SK-N-MC (cell line): ENCODE results near the gene PCYT2.

ENCODE experiments used
- DNase-seq: peaks from one replicate; pipeline ENCODE4 v3.0.0-alpha.2; 2011; ENCODE audit warnings: low read depth, low spot score
- H3K27ac ChIP-seq: fragments of 200-600 bp; sonication (generic); 2 replicates; pipeline ENCODE4 v1.5.1; 2016; ENCODE audit warnings: mixed run types
- H3K36me3 ChIP-seq: fragments of 200-600 bp; sonication (generic); 2 replicates; pipeline ENCODE4 v1.6.1; 2017; ENCODE audit warnings: antibody characterized with exemption, low read length, mixed read lengths; ENCODE audit not compliant: insufficient read depth
- H3K4me3 ChIP-seq: fragments of 200-600 bp; sonication (generic); 2 replicates; pipeline ENCODE4 v1.5.1; 2016
- H3K9ac ChIP-seq: fragments of 200-600 bp; sonication (generic); 2 replicates; pipeline ENCODE4 v1.8.0; 2017; ENCODE audit warnings: mixed run types, mixed read lengths; ENCODE audit not compliant: insufficient read length
- H3K9me3 ChIP-seq: fragments of 200-600 bp; sonication (generic); 2 replicates; pipeline ENCODE4 v1.6.1; 2017; ENCODE audit warnings: low read depth, mild to moderate bottlenecking, antibody characterized with exemption, low read length, moderate library complexity, mixed read lengths
- EZH2 ChIP-seq: fragments of 200-600 bp; sonication (generic); IDR thresholded peaks from one replicate; pipeline ENCODE4 v1.6.1; 2017; ENCODE audit warnings: antibody characterized with exemption
- FOXP2 ChIP-seq: optimal IDR thresholded peaks from 2 replicates; pipeline ENCODE3; 2011; ENCODE audit warnings: mild to moderate bottlenecking, moderate library complexity; ENCODE audit not compliant: insufficient read depth; ENCODE audit errors: extremely low read length, control extremely low read depth
- POLR2AphosphoS5 ChIP-seq: IDR thresholded peaks from 2 replicates; pipeline ENCODE4 v1.6.1; 2012; ENCODE audit warnings: mild to moderate bottlenecking, low read depth, low read length, borderline replicate concordance

Gene PCYT2

GRCh38 chr17:81931189-81931556 lies 20.0 kb upstream of the PCYT2 start:
- H3K27ac ChIP-seq: no peak overlapping the region
- no peak overlapping the region for H3K4me3 ChIP-seq
- H3K9me3 ChIP-seq: no peaks in the 10 kb centered on the region
- no peak for DNase-seq
- TF ChIP-seq FOXP2 (no peak), EZH2 (no peak), POLR2AphosphoS5 (no peak)
- peaks cover 5% of the 10 kb centered on the region; the same call in 1 of the 2 replicates for H3K36me3 ChIP-seq
- no peak overlapping the region for H3K9ac ChIP-seq

- H3K9ac ChIP-seq: no peak overlapping the region
- peaks cover 5% of the 10 kb centered on the region; the same call in 1 of the 2 replicates for H3K36me3 ChIP-seq
- DNase-seq: no peak
- no peak for TF ChIP-seq POLR2AphosphoS5
- no peak for TF ChIP-seq EZH2
- no peak for TF ChIP-seq FOXP2
- H3K27ac ChIP-seq: no peak overlapping the region
- H3K4me3 ChIP-seq: no peak overlapping the region
- no peaks in the 10 kb centered on the region for H3K9me3 ChIP-seq
Observed at GRCh38 chr17:81930142-81931125, 19.2 kb upstream of the PCYT2 start.

DNA sequence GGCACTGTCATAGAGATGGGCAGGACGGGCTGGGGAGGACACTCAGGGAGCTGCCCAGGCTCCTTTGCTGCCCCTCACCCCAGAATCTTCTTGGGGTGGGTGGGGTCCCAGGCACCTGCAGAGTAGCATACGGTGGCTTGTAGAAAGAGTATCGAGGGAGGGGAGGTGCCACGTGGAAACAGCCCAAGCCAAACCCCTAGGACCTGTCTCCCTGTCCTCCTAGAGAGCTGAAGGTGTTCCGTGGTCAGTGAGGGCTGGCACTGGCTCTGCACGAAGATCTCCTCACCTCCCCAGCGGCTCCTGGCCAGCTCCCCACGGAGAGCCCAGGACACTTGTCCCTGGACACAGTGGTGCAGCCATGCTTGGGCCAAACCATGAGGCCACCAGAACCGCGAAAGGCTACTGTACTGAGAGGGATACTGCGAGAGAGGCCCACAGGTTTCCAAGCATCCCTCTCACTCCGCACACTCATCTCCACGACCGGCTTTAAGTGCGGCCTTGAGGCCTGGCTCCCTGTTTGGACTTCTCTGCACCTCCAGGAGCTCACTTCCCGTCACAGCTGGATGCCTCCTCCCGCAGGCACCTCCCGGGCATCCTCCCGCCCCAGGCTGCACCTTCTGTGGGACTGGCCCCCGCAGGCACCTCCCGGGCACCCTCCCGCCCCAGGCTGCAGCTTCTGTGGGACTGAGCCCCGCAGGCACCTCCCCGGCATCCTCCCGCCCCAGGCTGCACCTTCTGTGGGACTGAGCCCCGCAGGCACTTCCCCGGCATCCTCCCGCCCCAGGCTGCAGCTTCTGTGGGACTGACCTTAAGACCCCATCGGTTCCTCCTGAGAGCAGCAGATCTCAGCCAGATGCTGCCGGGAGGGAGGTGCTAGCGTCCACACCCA lies 18.3 kb upstream of the PCYT2 start:
- H3K27ac ChIP-seq: no peak overlapping the region
- H3K9me3 ChIP-seq: no peaks in the 10 kb centered on the region

DNA sequence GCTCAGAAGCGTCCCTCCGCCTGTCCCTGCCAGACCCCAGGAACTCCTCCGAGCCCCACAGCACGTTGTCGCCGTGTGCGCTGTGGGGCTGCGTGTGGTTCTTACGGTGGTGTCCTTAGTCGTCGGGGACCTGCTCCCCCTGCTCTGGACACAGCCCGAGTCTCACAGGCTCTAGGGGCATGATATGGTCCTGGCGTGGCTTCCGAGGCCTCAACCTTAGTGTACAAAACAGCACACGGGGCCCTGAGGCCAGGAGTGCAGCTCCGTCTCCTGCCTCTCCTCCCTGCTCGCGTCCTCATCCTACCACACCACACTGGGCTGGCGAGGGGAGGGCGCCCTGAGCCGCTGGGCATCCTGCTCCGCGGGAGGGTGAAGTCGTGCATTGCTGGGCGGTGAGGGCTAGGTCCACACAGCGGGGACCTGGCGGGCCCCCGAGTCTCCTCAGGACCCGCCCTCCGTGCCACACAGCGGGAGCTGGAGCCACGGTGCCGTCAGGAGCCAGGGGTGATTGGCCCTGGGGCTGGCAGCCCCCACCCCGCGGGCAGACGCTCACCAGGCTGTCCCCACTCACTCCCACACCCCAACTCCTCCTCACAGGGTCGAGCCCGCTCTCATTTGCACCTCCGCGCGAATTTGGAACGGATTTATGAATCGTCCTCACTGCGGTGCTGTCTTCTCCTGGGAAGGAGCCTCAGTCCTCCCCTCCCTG lies 17.5 kb upstream of the PCYT2 start:
- Histone ChIP-seq H3K9ac (peak overlapping the region; percentile 69), H3K36me3 (no peaks in the 10 kb centered on the region; the same call in 1 of the 2 replicates), H3K4me3 (peak overlapping the region; percentile 93), H3K9me3 (no peaks in the 10 kb centered on the region), H3K27ac (peak overlapping the region; percentile 13; the same call in 1 of the 2 replicates)
- TF ChIP-seq FOXP2 (no peak), POLR2AphosphoS5 (0 out of 2 replicates have a peak, but pooled peaks have one; percentile 34)
- DNase-seq: no peak

More for the DNA sequence above, 18.3 kb upstream of the PCYT2 start:
- Histone ChIP-seq H3K36me3 (no peaks in the 10 kb centered on the region; the same call in 1 of the 2 replicates), H3K4me3 (peak overlapping the region; percentile 93), H3K9ac (no peak overlapping the region)
- no peak for TF ChIP-seq EZH2
- DNase-seq: no peak

- H3K4me3 ChIP-seq: peak within 1 kb of the TSS; percentile 93
- peak within 1 kb of the TSS; percentile 82 for H3K27ac ChIP-seq
- no peaks in the 10 kb centered on the region for H3K9me3 ChIP-seq
- peak within 1 kb of the TSS; percentile 88 for H3K9ac ChIP-seq
- peak; percentile 81 for TF ChIP-seq POLR2AphosphoS5
- no peak for TF ChIP-seq FOXP2
- DNase-seq: peak; percentile 57
- no peaks in the 10 kb centered on the region; the same call in 1 of the 2 replicates for H3K36me3 ChIP-seq
Observed at GRCh38 chr17:81927653-81928543, 16.7 kb upstream of the PCYT2 start, which contains the start of gene MAFG. Gene MAFG, minus strand, starts transcription at chr17:81927735. Its CDS starts 4,550 bp downstream, at chr17:81923185.

GRCh38 chr17:81927152-81927652 lies 16.0 kb upstream of the PCYT2 start:
- H3K36me3 ChIP-seq: peaks cover 1% of the 10 kb centered on the region; the same call in 1 of the 2 replicates
- no peak for DNase-seq
- H3K4me3 ChIP-seq: peak overlapping the region; percentile 90
- H3K9me3 ChIP-seq: no peaks in the 10 kb centered on the region
- TF ChIP-seq POLR2AphosphoS5: no peak
- TF ChIP-seq FOXP2: no peak
- TF ChIP-seq EZH2: no peak
- H3K27ac ChIP-seq: peak overlapping the region; percentile 82
- peak overlapping the region; percentile 88 for H3K9ac ChIP-seq

DNA sequence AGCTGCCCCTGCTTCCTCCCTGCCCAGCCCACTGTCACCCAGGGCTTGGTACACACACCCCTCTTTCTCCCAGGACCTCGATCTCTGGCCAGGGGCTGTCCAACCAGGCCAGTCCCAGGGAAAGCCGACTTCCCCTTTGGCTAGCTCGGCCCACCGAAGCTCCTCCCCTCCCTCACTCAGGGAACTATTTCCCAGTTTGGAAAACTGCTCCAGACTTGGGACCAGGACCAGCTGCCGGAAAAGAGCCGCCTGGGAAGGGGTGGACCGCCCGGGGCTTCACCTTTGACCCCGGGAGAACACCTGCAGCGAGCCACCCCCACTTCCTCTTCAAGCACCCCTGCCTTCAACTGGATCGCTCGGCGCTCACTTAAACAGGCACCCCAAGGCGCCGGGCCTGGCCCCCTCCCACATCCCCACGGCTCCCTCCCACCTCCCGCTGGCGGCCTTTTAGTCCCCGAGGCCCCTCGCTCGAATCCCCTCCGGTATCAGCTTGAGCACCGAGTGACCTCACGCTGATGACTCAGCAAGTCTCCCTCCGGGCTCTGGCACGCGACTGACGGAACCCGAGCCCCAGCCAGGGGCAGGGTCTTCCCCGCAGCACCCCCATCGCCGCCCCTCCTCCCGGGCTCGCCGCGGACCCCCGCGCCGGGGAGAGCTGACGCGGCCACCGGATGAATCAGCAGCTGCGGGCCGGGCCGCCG lies 15.4 kb upstream of the PCYT2 start:
- Histone ChIP-seq H3K27ac (peak overlapping the region; percentile 82), H3K9me3 (no peaks in the 10 kb centered on the region), H3K9ac (peak overlapping the region; percentile 88), H3K36me3 (peaks cover 6% of the 10 kb centered on the region; the same call in 1 of the 2 replicates), H3K4me3 (peak overlapping the region; percentile 90)
- DNase-seq: no peak
- TF ChIP-seq POLR2AphosphoS5: no peak
- no peak for TF ChIP-seq FOXP2
- no peak for TF ChIP-seq EZH2
